CD4-positive, alpha-beta T cell treated with Interleukin-15 for 4 hours (primary cell): ENCODE measurements around the gene MAMDC2.
"Not testable (repeated sequence)": the region's sequence is repeated elsewhere in the genome, so short reads cannot be mapped to it uniquely, and the experiment has no call there.

ENCODE experiments used
- DNase-seq: peaks from one replicate; pipeline ENCODE4 v3.0.0-alpha.2; 2020; ENCODE audit warnings: low spot score

Gene MAMDC2

GRCh38 chr9:70205366-70206020 is 161.8 kb downstream of the MAMDC2 start:
- no peak for DNase-seq

GRCh38 chr9:70217029-70217428 is 173.4 kb downstream of the MAMDC2 start:
- no peak for DNase-seq

GRCh38 chr9:70218767-70219166 is 175.1 kb downstream of the MAMDC2 start:
- no peak for DNase-seq

- no peak for DNase-seq
Measured at GRCh38 chr9:70220216-70220615, 176.6 kb downstream of the MAMDC2 start.

- DNase-seq: no peak
Measured at GRCh38 chr9:70222354-70222753, 178.7 kb downstream of the MAMDC2 start.

- DNase-seq: no peak
Measured at GRCh38 chr9:70228118-70228517, 184.5 kb downstream of the MAMDC2 start.

- DNase-seq: no peak
Measured at GRCh38 chr9:70228611-70229010, 185.0 kb downstream of the MAMDC2 start.

- DNase-seq: no peak
Measured at GRCh38 chr9:70229026-70229425, 185.4 kb downstream of the MAMDC2 start.

- no peak for DNase-seq
Measured at GRCh38 chr9:70229579-70229978, 185.9 kb downstream of the MAMDC2 start.

- no peak for DNase-seq
Measured at GRCh38 chr9:70232476-70232875, 188.8 kb downstream of the MAMDC2 start.

GRCh38 chr9:70234208-70234607 is 190.6 kb downstream of the MAMDC2 start:
- DNase-seq: not testable (repeated sequence)

- not testable (repeated sequence) for DNase-seq
Measured at GRCh38 chr9:70245952-70246351, 202.3 kb downstream of the MAMDC2 start.

- DNase-seq: no peak
Measured at GRCh38 chr9:70250221-70250620, 206.6 kb downstream of the MAMDC2 start.

GRCh38 chr9:70255486-70255885 is 211.8 kb downstream of the MAMDC2 start:
- no peak for DNase-seq

- DNase-seq: no peak
Measured at GRCh38 chr9:70256123-70256551, 212.5 kb downstream of the MAMDC2 start.

- no peak for DNase-seq
Measured at GRCh38 chr9:70257502-70257901, 213.9 kb downstream of the MAMDC2 start.

GRCh38 chr9:70257991-70258691 is 214.5 kb downstream of the MAMDC2 start:
- no peak for DNase-seq

GRCh38 chr9:70258692-70259511 is 215.3 kb downstream of the MAMDC2 start, which contains the start of gene SMC5:
Gene SMC5 (plus strand): TSS chr9:70258978. CDS start chr9:70259079, 101 bp downstream.
- DNase-seq: peak; percentile 90

GRCh38 chr9:70259512-70259802 is 215.8 kb downstream of the MAMDC2 start:
- DNase-seq: no peak

GRCh38 chr9:70260007-70260443 is 216.4 kb downstream of the MAMDC2 start:
- no peak for DNase-seq

- no peak for DNase-seq
Measured at GRCh38 chr9:70260606-70261005, 217.0 kb downstream of the MAMDC2 start.

GRCh38 chr9:70261131-70261870 is 217.7 kb downstream of the MAMDC2 start:
- no peak for DNase-seq
